Osteocyte (in vitro differentiated cells): ENCODE measurements around the gene PPP4R2. TPM values are rescaled to one million over a fixed set of nuclear protein-coding genes. Genes with fewer than 3 reads are reported as not detected.

Experiments used
- DNase-seq: peaks from one replicate; pipeline ENCODE4 v3.0.0; 2021; ENCODE audit warnings: mixed read lengths; ENCODE audit not compliant: unreplicated experiment; ENCODE audit errors: extremely low spot score
- H3K27ac Mint-ChIP-seq: one replicate; pipeline ENCODE4 v1.8.0; 2021; ENCODE audit warnings: mild to moderate bottlenecking, mixed read lengths; ENCODE audit not compliant: unreplicated experiment
- H3K27me3 Mint-ChIP-seq: one replicate; pipeline ENCODE4 v1.8.0; 2021; ENCODE audit warnings: mixed read lengths; ENCODE audit not compliant: unreplicated experiment
- H3K36me3 Mint-ChIP-seq: one replicate; pipeline ENCODE4 v1.8.0; 2021; ENCODE audit warnings: mixed read lengths; ENCODE audit not compliant: unreplicated experiment
- H3K4me1 Mint-ChIP-seq: one replicate; pipeline ENCODE4 v1.8.0; 2021; ENCODE audit warnings: mixed read lengths; ENCODE audit not compliant: unreplicated experiment
- H3K4me3 Mint-ChIP-seq: one replicate; pipeline ENCODE4 v1.8.0; 2021; ENCODE audit warnings: mild to moderate bottlenecking, moderate library complexity, mixed read lengths; ENCODE audit not compliant: unreplicated experiment
- H3K9me3 Mint-ChIP-seq: one replicate; pipeline ENCODE4 v1.8.0; 2021; ENCODE audit warnings: mixed read lengths; ENCODE audit not compliant: unreplicated experiment
- total RNA-seq: library from RNA; stranded (reverse); gene quantifications from 2 replicates; pipeline ENCODE4 v1.2.1, GENCODE V29; 2021
- TF ChIP-seq, protein P1 (sequence below): fragments of 200-600 bp; sonication (generic); IDR thresholded peaks from 2 replicates; pipeline ENCODE4 v1.5.0; 2021; ENCODE audit warnings: antibody characterized with exemption, mild to moderate bottlenecking, moderate library complexity

PPP4R2 gene
- total RNA-seq, 1 donor from 2014 or later, result 61.6 TPM

DNA sequence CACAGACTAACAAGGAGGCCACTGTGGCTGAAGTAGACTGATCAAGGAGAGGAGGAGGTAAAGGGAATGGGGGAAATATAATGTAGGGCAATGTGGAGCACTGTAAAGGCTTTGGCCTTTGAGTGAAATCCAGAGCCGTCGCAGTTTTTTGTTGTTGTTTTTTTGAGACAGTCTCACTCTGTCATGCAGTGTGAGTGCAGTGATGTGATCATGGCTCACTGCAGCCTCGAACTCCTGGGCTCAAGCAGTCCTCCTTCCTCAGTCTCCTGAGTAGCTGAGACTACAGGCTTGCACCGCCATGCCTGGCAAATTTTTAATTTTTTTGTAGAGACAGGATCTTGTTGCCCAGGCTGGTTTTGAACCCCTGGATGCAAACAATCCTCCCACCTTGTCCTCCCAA lies 32.2 kb downstream of the PPP4R2 start:
- no peaks in the 10 kb centered on the region for H3K9me3 Mint-ChIP-seq
- TF ChIP-seq, protein P1, sequence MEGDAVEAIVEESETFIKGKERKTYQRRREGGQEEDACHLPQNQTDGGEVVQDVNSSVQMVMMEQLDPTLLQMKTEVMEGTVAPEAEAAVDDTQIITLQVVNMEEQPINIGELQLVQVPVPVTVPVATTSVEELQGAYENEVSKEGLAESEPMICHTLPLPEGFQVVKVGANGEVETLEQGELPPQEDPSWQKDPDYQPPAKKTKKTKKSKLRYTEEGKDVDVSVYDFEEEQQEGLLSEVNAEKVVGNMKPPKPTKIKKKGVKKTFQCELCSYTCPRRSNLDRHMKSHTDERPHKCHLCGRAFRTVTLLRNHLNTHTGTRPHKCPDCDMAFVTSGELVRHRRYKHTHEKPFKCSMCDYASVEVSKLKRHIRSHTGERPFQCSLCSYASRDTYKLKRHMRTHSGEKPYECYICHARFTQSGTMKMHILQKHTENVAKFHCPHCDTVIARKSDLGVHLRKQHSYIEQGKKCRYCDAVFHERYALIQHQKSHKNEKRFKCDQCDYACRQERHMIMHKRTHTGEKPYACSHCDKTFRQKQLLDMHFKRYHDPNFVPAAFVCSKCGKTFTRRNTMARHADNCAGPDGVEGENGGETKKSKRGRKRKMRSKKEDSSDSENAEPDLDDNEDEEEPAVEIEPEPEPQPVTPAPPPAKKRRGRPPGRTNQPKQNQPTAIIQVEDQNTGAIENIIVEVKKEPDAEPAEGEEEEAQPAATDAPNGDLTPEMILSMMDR, result no peak
- no peak overlapping the region for H3K4me3 Mint-ChIP-seq
- peaks cover 3% of the 10 kb centered on the region for H3K36me3 Mint-ChIP-seq
- H3K4me1 Mint-ChIP-seq, result peaks cover 56% of the 10 kb centered on the region
- H3K27me3 Mint-ChIP-seq, result no peaks in the 10 kb centered on the region
- no peak for DNase-seq
- peak overlapping the region; percentile 57 for H3K27ac Mint-ChIP-seq

DNA sequence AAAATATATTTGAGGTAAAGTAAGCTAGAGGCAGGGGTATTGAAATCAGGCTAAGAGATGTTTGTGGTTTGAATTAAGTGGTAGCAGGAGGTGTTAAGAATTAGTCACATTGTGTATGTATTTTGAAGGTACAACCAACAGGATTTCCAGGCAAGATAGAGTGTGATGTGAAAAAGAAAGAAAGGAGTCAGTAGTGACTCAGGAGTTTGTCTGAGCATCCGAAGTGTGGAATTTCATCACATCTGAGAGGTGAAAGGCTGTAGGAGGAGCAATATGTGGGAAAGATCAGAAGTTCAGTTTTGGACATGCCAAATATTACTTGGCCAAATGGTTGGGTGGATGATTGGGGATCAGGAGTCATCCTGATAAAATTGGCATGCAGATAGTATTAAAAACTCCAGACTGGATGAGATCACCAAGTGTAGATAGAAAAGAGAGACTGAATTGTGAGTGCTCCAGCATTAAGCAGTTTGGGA lies 32.7 kb downstream of the PPP4R2 start:
- TF ChIP-seq, protein P1, result no peak
- H3K36me3 Mint-ChIP-seq, result peaks cover 3% of the 10 kb centered on the region
- no peak for DNase-seq
- no peak overlapping the region for H3K4me3 Mint-ChIP-seq
- peaks cover 57% of the 10 kb centered on the region for H3K4me1 Mint-ChIP-seq
- no peaks in the 10 kb centered on the region for H3K9me3 Mint-ChIP-seq
- no peaks in the 10 kb centered on the region for H3K27me3 Mint-ChIP-seq
- peak overlapping the region; percentile 57 for H3K27ac Mint-ChIP-seq

DNA sequence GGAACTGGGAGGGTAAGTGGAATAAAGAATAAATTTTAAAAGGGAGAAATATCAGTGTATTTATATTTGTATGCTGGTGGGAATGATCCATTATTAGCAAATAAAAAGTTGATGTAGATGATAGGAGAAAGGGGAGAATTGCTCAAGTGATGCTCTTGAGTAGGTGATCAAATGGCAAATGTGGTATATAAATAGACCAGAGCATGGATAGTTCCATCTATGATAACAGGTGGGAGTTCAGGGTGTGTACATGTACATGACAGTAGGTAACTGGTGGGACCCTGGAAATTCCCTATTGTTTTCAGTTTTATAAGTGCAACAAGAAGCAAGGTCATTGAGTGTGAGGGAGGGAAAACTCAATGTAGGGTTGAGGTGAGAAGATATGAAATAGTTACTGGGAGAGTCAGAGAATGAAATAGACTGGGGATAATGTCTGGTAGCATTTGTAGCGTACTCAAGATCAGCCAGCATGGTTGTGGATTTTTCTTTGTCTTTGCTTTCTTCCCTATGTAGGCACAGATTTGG lies 33.5 kb downstream of the PPP4R2 start:
- Mint-ChIP-seq H3K27me3 (no peaks in the 10 kb centered on the region), H3K4me3 (no peak overlapping the region), H3K36me3 (peaks cover 7% of the 10 kb centered on the region), H3K9me3 (no peaks in the 10 kb centered on the region), H3K27ac (peak overlapping the region; percentile 57), H3K4me1 (peaks cover 59% of the 10 kb centered on the region)
- TF ChIP-seq, protein P1, result no peak
- DNase-seq, result no peak

DNA sequence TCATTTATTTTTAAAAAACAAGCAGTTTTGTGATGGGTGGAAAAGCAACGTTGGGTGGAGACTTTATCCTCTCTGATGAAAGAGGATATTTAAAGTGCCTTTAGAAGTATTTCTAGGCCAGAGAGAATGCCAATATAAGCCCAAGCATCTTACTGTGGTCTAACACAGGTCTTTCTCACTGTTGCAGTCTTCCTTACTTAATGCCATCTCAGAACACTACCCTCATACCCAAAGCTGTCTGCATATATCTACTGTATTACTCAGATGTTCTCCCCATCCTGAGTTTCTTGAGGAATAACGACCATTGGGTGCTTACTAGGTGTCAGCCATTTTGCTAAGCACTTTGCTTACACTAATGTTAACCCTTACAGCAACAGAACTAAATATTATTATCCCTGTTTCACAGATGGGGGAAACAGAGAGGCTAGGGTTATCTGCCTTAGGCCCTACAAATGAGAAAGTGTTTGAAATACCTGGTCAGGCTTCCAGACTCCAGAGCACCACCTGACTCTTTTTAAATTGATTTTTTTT lies 35.0 kb downstream of the PPP4R2 start:
- Mint-ChIP-seq H3K36me3 (peaks cover 7% of the 10 kb centered on the region), H3K27me3 (no peaks in the 10 kb centered on the region), H3K4me3 (no peak overlapping the region), H3K9me3 (no peaks in the 10 kb centered on the region), H3K4me1 (peaks cover 60% of the 10 kb centered on the region), H3K27ac (no peak overlapping the region)
- TF ChIP-seq, protein P1, result no peak
- no peak for DNase-seq

GRCh38 chr3:73036694-73037591 lies 40.3 kb downstream of the PPP4R2 start:
- peaks cover 69% of the 10 kb centered on the region for H3K4me1 Mint-ChIP-seq
- no peak for DNase-seq
- peak overlapping the region; percentile 1 for H3K4me3 Mint-ChIP-seq

More at GRCh38 chr3:73036694-73037591, 40.3 kb downstream of the PPP4R2 start:
- Mint-ChIP-seq H3K27ac (peak overlapping the region; percentile 75), H3K9me3 (no peaks in the 10 kb centered on the region), H3K36me3 (peaks cover 4% of the 10 kb centered on the region), H3K27me3 (no peaks in the 10 kb centered on the region)
- TF ChIP-seq, protein P1, result no peak
